ENCODE data around the gene MNAT1.

DNA sequence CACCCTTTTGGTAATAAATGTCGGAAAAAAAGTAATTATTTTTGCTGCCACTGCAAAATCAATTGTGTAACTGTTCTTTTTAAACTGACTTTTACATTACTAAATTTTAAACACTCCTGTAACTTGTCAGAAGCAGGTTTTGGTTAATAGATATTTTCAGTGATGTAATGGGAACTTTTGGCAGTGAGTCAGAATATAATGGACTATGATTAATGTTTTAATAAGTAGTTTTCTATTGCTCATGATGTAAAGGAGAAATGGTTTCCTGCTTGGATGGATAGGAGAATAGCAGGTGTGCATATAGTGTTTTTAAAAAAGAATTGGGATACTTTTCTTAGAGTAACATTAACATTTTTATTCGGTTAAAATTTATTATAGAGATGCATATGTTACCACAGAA, 187.5 kb downstream of the MNAT1 start:
- TF ChIP-seq, protein P1, sequence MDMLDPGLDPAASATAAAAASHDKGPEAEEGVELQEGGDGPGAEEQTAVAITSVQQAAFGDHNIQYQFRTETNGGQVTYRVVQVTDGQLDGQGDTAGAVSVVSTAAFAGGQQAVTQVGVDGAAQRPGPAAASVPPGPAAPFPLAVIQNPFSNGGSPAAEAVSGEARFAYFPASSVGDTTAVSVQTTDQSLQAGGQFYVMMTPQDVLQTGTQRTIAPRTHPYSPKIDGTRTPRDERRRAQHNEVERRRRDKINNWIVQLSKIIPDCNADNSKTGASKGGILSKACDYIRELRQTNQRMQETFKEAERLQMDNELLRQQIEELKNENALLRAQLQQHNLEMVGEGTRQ (CRISPR knock-in tag; IDR thresholded peaks at IDR 0.05): no peak
- TF ChIP-seq PHB2 (IDR thresholded peaks at IDR 0.05; ENCODE audit: low read depth) (no peak), TBP (optimal IDR thresholded peaks at IDR 0.05; ENCODE audit: low read depth, low read length) (no peak), SIN3A (IDR thresholded peaks at IDR 0.05; ENCODE audit: borderline replicate concordance in 2 of 2, control insufficient read depth in 1 of 2, low read depth in 2 of 2, low read length in 2 of 2) (no peak), RBM39 (optimal IDR thresholded peaks at IDR 0.05; ENCODE audit: low read depth, low read length) (no peak), MYC (IDR thresholded peaks at IDR 0.05; ENCODE audit: low read depth, low read length) (no peak), MYC (CRISPR knock-in tag; IDR thresholded peaks at IDR 0.05; ENCODE audit: borderline replicate concordance, low read depth) (no peak), ZNF584 (CRISPR knock-in tag; IDR thresholded peaks at IDR 0.05; ENCODE audit: low read depth) (no peak), EZH2 (IDR thresholded peaks at IDR 0.05; ENCODE audit: borderline replicate concordance, low read depth, low read length) (no peak), LEF1 (IDR thresholded peaks at IDR 0.05) (no peak), MEIS2 (IDR thresholded peaks at IDR 0.05; ENCODE audit: partially characterized antibody) (no peak), ETS1 (conservative IDR thresholded peaks at IDR 0.05; ENCODE audit: control insufficient read depth, low read depth, low read length) (no peak), MIER1 (IDR thresholded peaks at IDR 0.05; ENCODE audit: low read depth) (no peak), CEBPB (tag; IDR thresholded peaks at IDR 0.05) (no peak)
- TF ChIP-seq, protein P2, sequence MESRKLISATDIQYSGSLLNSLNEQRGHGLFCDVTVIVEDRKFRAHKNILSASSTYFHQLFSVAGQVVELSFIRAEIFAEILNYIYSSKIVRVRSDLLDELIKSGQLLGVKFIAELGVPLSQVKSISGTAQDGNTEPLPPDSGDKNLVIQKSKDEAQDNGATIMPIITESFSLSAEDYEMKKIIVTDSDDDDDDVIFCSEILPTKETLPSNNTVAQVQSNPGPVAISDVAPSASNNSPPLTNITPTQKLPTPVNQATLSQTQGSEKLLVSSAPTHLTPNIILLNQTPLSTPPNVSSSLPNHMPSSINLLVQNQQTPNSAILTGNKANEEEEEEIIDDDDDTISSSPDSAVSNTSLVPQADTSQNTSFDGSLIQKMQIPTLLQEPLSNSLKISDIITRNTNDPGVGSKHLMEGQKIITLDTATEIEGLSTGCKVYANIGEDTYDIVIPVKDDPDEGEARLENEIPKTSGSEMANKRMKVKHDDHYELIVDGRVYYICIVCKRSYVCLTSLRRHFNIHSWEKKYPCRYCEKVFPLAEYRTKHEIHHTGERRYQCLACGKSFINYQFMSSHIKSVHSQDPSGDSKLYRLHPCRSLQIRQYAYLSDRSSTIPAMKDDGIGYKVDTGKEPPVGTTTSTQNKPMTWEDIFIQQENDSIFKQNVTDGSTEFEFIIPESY (CRISPR knock-in tag; IDR thresholded peaks at IDR 0.05): no peak

Measured in K562 (cell line).